Endothelial cell of umbilical vein (primary cell): ENCODE measurements around the gene COL19A1. TPM values are rescaled to one million over a fixed set of nuclear protein-coding genes. Genes with fewer than 3 reads are reported as not detected.

ENCODE experiments used
- BruUV-seq: library from RNA; stranded (reverse); fragments of 400-500 nt; replicated peaks from 2 replicates; lab custom pipeline; 2021; lab: Mats Ljungman, UMichigan
- CTCF ChIA-PET: fragments of 300-600, 350-600 bp; sonication (Branson Sonifier 250); formaldehyde crosslinking; loops from one replicate; lab custom pipeline; 2021; ENCODE audit warnings: antibody characterized with exemption, inconsistent platforms; lab: Charles Lee
- POLR2A ChIA-PET: fragments of 300-600, 350-600 bp; sonication (Branson Sonifier 250); formaldehyde crosslinking; loops from one replicate; lab custom pipeline; 2021; ENCODE audit warnings: antibody characterized with exemption, inconsistent platforms; lab: Charles Lee
- DNase-seq: peaks from one replicate; pipeline ENCODE4 v3.0.0-alpha.2; 2011; ENCODE audit warnings: low read depth, low spot score
- FAIRE-seq: peaks from 2 replicates; lab custom pipeline; 2011; peaks lifted over from hg19 to GRCh38; lab: Jason Lieb, UNC
- H2AFZ ChIP-seq: 2 replicates; pipeline ENCODE4 v1.6.0; 2012; ENCODE audit warnings: low read depth, low read length, control low read depth, inconsistent platforms
- H3K27ac ChIP-seq: 2 replicates; pipeline ENCODE4 v1.5.1; 2011; ENCODE audit warnings: low read depth, mild to moderate bottlenecking, control low read depth, low read length, moderate library complexity; ENCODE audit not compliant: insufficient read depth
- H3K27me3 ChIP-seq, 2 experiments: 2 replicates each; pipeline versions ENCODE4 v1.6.0 to v1.6.1; 2011; ENCODE audit warnings: low read length in 2 of 2, mixed read lengths in 1 of 2; ENCODE audit not compliant: control insufficient read depth in 2 of 2, insufficient read depth in 2 of 2
- H3K36me3 ChIP-seq, 2 experiments: 2 replicates in 1 of 2; 3 replicates in 1 of 2; pipeline ENCODE4 v1.5.1; 2011; ENCODE audit warnings: low read length in 2 of 2, mild to moderate bottlenecking in 1 of 2, moderate library complexity in 1 of 2; ENCODE audit not compliant: control insufficient read depth in 2 of 2, insufficient read depth in 2 of 2; ENCODE audit errors: extremely low read depth in 1 of 2
- H3K4me1 ChIP-seq: 3 replicates; pipeline ENCODE4 v1.5.1; 2011; ENCODE audit warnings: mild to moderate bottlenecking, low read length; ENCODE audit not compliant: control insufficient read depth, insufficient read depth; ENCODE audit errors: extremely low read depth
- H3K4me2 ChIP-seq: 2 replicates; pipeline ENCODE4 v1.6.1; 2011; ENCODE audit warnings: low read length, control low read depth, mixed read lengths; ENCODE audit not compliant: insufficient read depth
- H3K4me3 ChIP-seq, 3 experiments: fragments of 200-600 bp in 1 of 3; sonication (generic), shearing (Covaris generic) in 1 of 3; replicated peaks in 1 of 3; 2 replicates each; pipeline ENCODE4 v1.5.1; 2011 to 2016; ENCODE audit warnings: control low read depth in 3 of 3, low read length in 3 of 3, mild to moderate bottlenecking in 2 of 3, inconsistent platforms in 1 of 3, low read depth in 1 of 3, moderate library complexity in 1 of 3; ENCODE audit not compliant: insufficient read depth in 1 of 3
- H3K79me2 ChIP-seq: 2 replicates; pipeline ENCODE4 v1.6.0; 2012; ENCODE audit warnings: low read length, inconsistent platforms; ENCODE audit not compliant: control insufficient read depth, insufficient read depth
- H3K9ac ChIP-seq: replicated peaks from 2 replicates; pipeline ENCODE3; 2011; ENCODE audit warnings: low read length, control low read depth; ENCODE audit not compliant: insufficient read depth; ENCODE audit errors: extremely low read depth
- H3K9me1 ChIP-seq: replicated peaks from 3 replicates; pipeline ENCODE4 v1.6.0; 2011; ENCODE audit warnings: mild to moderate bottlenecking, low read length; ENCODE audit not compliant: control insufficient read depth, insufficient read depth; ENCODE audit errors: extremely low read depth
- H3K9me3 ChIP-seq: replicated peaks from 2 replicates; pipeline ENCODE4 v1.5.1; 2012; ENCODE audit warnings: low read length, inconsistent platforms; ENCODE audit not compliant: control insufficient read depth, insufficient read depth
- H4K20me1 ChIP-seq: replicated peaks from 2 replicates; pipeline ENCODE3; 2011; ENCODE audit warnings: mild to moderate bottlenecking, low read length; ENCODE audit not compliant: control insufficient read depth, insufficient read depth; ENCODE audit errors: extremely low read depth
- CTCF ChIP-seq, 2 donors: IDR thresholded peaks; 1 replicate in 1 of 2; 2 replicates in 1 of 2; pipeline ENCODE4 v1.5.1; 2011; ENCODE audit warnings: low read length in 2 of 2, mild to moderate bottlenecking in 2 of 2, moderate library complexity in 2 of 2, control low read depth in 1 of 2, inconsistent platforms in 1 of 2, low read depth in 1 of 2; ENCODE audit not compliant: insufficient read depth in 1 of 2; ENCODE audit errors: extremely low read depth in 1 of 2
- EZH2 ChIP-seq: IDR thresholded peaks from 2 replicates; pipeline ENCODE4 v1.6.1; 2012; ENCODE audit warnings: borderline replicate concordance, low read depth, mild to moderate bottlenecking, moderate library complexity, low read length, inconsistent platforms; ENCODE audit not compliant: severe bottlenecking
- FOS ChIP-seq: IDR thresholded peaks from 2 replicates; pipeline ENCODE4 v1.6.1; 2011; ENCODE audit warnings: mild to moderate bottlenecking, low read length, moderate library complexity, borderline replicate concordance; ENCODE audit not compliant: insufficient read depth
- GATA2 ChIP-seq: IDR thresholded peaks from 2 replicates; pipeline ENCODE4 v1.7.0; 2011; ENCODE audit warnings: low read depth, mild to moderate bottlenecking, moderate library complexity, mixed read lengths, low read length; ENCODE audit not compliant: insufficient read length, insufficient read depth
- JUN ChIP-seq: IDR thresholded peaks from 2 replicates; pipeline ENCODE4 v1.6.1; 2011; ENCODE audit warnings: borderline replicate concordance, low read depth; ENCODE audit not compliant: insufficient read length, insufficient read depth
- MAX ChIP-seq: IDR thresholded peaks from 2 replicates; pipeline ENCODE4 v1.6.1; 2011; ENCODE audit not compliant: insufficient read depth, insufficient read length
- MYC ChIP-seq: IDR thresholded peaks from one replicate; pipeline ENCODE4 v1.6.1; 2011; ENCODE audit warnings: mild to moderate bottlenecking, low read depth, low read length
- POLR2A ChIP-seq: IDR thresholded peaks from 2 replicates; pipeline ENCODE4 v1.6.1; 2012; ENCODE audit warnings: low read depth, mild to moderate bottlenecking, control low read depth, low read length
- POLR2AphosphoS5 ChIP-seq: IDR thresholded peaks from 2 replicates; pipeline ENCODE4 v1.6.1; 2012; ENCODE audit warnings: low read depth, mild to moderate bottlenecking, control low read depth, low read length, moderate library complexity; ENCODE audit not compliant: insufficient read depth
- dilution Hi-C: fragments of 300-500 bp; cut with MboI; formaldehyde crosslinking; loops from one replicate; pipeline ENCODE4 v1.15.0; 2019; ENCODE audit warnings: low sequenced_read_pairs; ENCODE audit not compliant: extremely low pct_ligation_motif_present
- intact Hi-C: fragments of 100-400 bp; cut with micrococcal nuclease; formaldehyde crosslinking; loops from one replicate; pipeline ENCODE4 v1.10.0; 2022
- polyA plus RNA-seq, 4 experiments: library from polyadenylated mRNA; depleted of rRNA in 3 of 4; stranded (reverse) in 3 of 4; unstranded in 1 of 4; fragments of >200 nt; gene quantifications; 2 replicates each; pipeline versions ENCODE4 v1.2.1 to v1.2.3, GENCODE V29; 2011 to 2012; ENCODE audit warnings: missing spikeins in 1 of 4
- total RNA-seq: library from RNA; stranded (reverse); gene quantifications from 2 replicates; pipeline ENCODE4 v1.2.3, GENCODE V29; 2021

Gene COL19A1
- total and polyA plus RNA-seq, 2 donors (not counting 3 experiments of a cell fraction or from before 2014, with no cell fraction given): not detected

- DNase-seq (no peak), FAIRE-seq (no peak)
- no peak overlapping the region for H3K4me3 ChIP-seq
- H3K9ac ChIP-seq: no peak overlapping the region
- H4K20me1 ChIP-seq: no peaks in the 10 kb centered on the region
- no peaks in the 10 kb centered on the region for H3K4me1 ChIP-seq
- H2AFZ ChIP-seq: no peak overlapping the region
- intact Hi-C loops: no loop called here
- H3K9me3 ChIP-seq: no peaks in the 10 kb centered on the region
- BruUV-seq: no TSS peak
- POLR2A ChIA-PET: no interaction called here
- H3K9me1 ChIP-seq: no peaks in the 10 kb centered on the region
- CTCF ChIA-PET: no interaction called here
- no peak for TF ChIP-seq POLR2AphosphoS5
- no peak for TF ChIP-seq EZH2
- no peak for TF ChIP-seq POLR2A
- no peak for TF ChIP-seq MYC
- no peak for TF ChIP-seq JUN
- no peak for TF ChIP-seq FOS
- TF ChIP-seq MAX: no peak
- no peak for TF ChIP-seq GATA2
- no peak for TF ChIP-seq CTCF (IDR thresholded peaks at IDR 0.05; ENCODE audit: extremely low read depth in 1 of 2, insufficient read depth in 1 of 2, low read depth in 1 of 2, low read length in 2 of 2)
- H3K27me3 ChIP-seq: no peaks in the 10 kb centered on the region
- H3K27ac ChIP-seq: no peak overlapping the region
- no peak overlapping the region for H3K4me2 ChIP-seq
- H3K36me3 ChIP-seq: no peaks in the 10 kb centered on the region
- dilution Hi-C loops: no loop called here
- H3K79me2 ChIP-seq: no peaks in the 10 kb centered on the region
These were observed 253.0 kb downstream of the COL19A1 start for GRCh38 chr6:70119218-70119835.
